Neural progenitor cell (in vitro differentiated cells): ENCODE measurements around the gene ESRRG.

Experiments
- CTCF ChIP-seq: fragments of 200-600 bp; sonication (generic); IDR thresholded peaks from 2 replicates; pipeline ENCODE4 v1.5.1; 2017; ENCODE audit warnings: antibody characterized with exemption, mild to moderate bottlenecking
- EZH2 ChIP-seq: fragments of 200-600 bp; sonication (generic); IDR thresholded peaks from 2 replicates; pipeline ENCODE4 v1.6.1; 2017; ENCODE audit warnings: antibody characterized with exemption, mild to moderate bottlenecking, moderate library complexity

GRCh38 chr1:216666441-216666840, 56.8 kb downstream of the ESRRG start:
- no peak for TF ChIP-seq CTCF
- TF ChIP-seq EZH2: no peak
